B cell (primary cell): ENCODE data around the gene AVEN. TPM values are rescaled to one million over a fixed set of nuclear protein-coding genes. Genes with fewer than 3 reads are reported as not detected.

ENCODE experiments used
- ATAC-seq: fragments of 200-7000 bp; cut with Tn5 transposase; one replicate; pipeline ENCODE4 v1.10.0; 2021; ENCODE audit warnings: low read depth, mild to moderate bottlenecking, moderate number of reproducible peaks, moderate library complexity
- CTCF ChIA-PET: fragments of 350-600 bp; sonication (Branson Sonifier 250); formaldehyde crosslinking; loops from one replicate; lab custom pipeline; 2021; ENCODE audit warnings: antibody characterized with exemption, inconsistent platforms; lab: Charles Lee
- POLR2A ChIA-PET: fragments of 350-600 bp; sonication (Branson Sonifier 250); formaldehyde crosslinking; loops from one replicate; lab custom pipeline; 2021; ENCODE audit warnings: antibody characterized with exemption; lab: Charles Lee
- DNase-seq: peaks from one replicate; pipeline ENCODE4 v3.0.0; 2013
- H2AFZ ChIP-seq: 2 replicates; pipeline ENCODE4 v1.6.1; 2012; ENCODE audit warnings: mild to moderate bottlenecking, low read depth, low read length; ENCODE audit not compliant: insufficient read depth, poor library complexity, severe bottlenecking
- H3K27ac ChIP-seq, 2 donors: 1 replicate in 1 of 2; 2 replicates in 1 of 2; pipeline ENCODE4 v1.5.1; 2012 to 2013; ENCODE audit warnings: low read length in 2 of 2, mild to moderate bottlenecking in 2 of 2, moderate library complexity in 1 of 2
- H3K27me3 ChIP-seq, 4 experiments: fragments of 200-600 bp in 1 of 4; sonication (generic) in 1 of 4; replicated peaks in 1 of 4; 1 replicate in 2 of 4; 2 replicates in 2 of 4; pipeline versions ENCODE4 v1.6.1 to v1.7.0; 2013 to 2016; ENCODE audit warnings: low read length in 3 of 4, mild to moderate bottlenecking in 2 of 4, mixed read lengths in 1 of 4, moderate library complexity in 1 of 4; ENCODE audit not compliant: insufficient read depth in 4 of 4, control insufficient read depth in 3 of 4; ENCODE audit errors: control extremely low read depth in 1 of 4
- H3K36me3 ChIP-seq, 2 experiments: replicated peaks in 1 of 2; 1 replicate in 1 of 2; 2 replicates in 1 of 2; pipeline versions ENCODE4 v1.6.1 to v1.7.1; 2013; ENCODE audit warnings: low read length in 1 of 2; ENCODE audit not compliant: insufficient read depth in 2 of 2, control insufficient read depth in 1 of 2; ENCODE audit errors: control extremely low read depth in 1 of 2, extremely low read depth in 1 of 2
- H3K4me1 ChIP-seq, 2 donors: fragments of 200-600 bp in 1 of 2; sonication (generic) in 1 of 2; 1 replicate in 1 of 2; 2 replicates in 1 of 2; pipeline versions ENCODE4 v1.5.1 to v1.6.1; 2013 to 2017; ENCODE audit warnings: low read length in 2 of 2; ENCODE audit not compliant: control insufficient read depth in 2 of 2, insufficient read depth in 2 of 2
- H3K4me2 ChIP-seq: replicated peaks from 2 replicates; pipeline ENCODE3; 2012; ENCODE audit warnings: mild to moderate bottlenecking, low read depth, low read length; ENCODE audit not compliant: poor library complexity, severe bottlenecking
- H3K4me3 ChIP-seq, 5 experiments: fragments of 200-600 bp in 1 of 5; sonication (generic) in 1 of 5; 1 replicate in 3 of 5; 2 replicates in 2 of 5; pipeline versions ENCODE4 v1.5.1 to v1.7.0; 2011 to 2016; ENCODE audit warnings: low read length in 4 of 5, mild to moderate bottlenecking in 4 of 5, low read depth in 2 of 5, control low read depth in 1 of 5, moderate library complexity in 1 of 5; ENCODE audit not compliant: insufficient read depth in 1 of 5; ENCODE audit errors: control extremely low read depth in 1 of 5, extremely low read depth in 1 of 5
- H3K79me2 ChIP-seq: fragments of 200-600 bp; sonication (generic); one replicate; pipeline ENCODE4 v1.6.0; 2016; ENCODE audit warnings: low read length; ENCODE audit not compliant: control insufficient read depth, insufficient read depth
- H3K9ac ChIP-seq: fragments of 200-600 bp; sonication (generic); 2 replicates; pipeline ENCODE4 v1.6.1; 2017; ENCODE audit warnings: mild to moderate bottlenecking, low read length, moderate library complexity
- H3K9me3 ChIP-seq, 3 donors: one replicate each; pipeline versions ENCODE4 v1.6.1 to v1.7.1; 2013; ENCODE audit warnings: low read length in 2 of 3; ENCODE audit not compliant: control insufficient read depth in 2 of 3, insufficient read depth in 1 of 3; ENCODE audit errors: control extremely low read depth in 1 of 3
- H4K20me1 ChIP-seq: 2 replicates; pipeline ENCODE4 v1.6.0; 2012; ENCODE audit warnings: mild to moderate bottlenecking, low read length; ENCODE audit not compliant: insufficient read depth, control insufficient read depth, poor library complexity, severe bottlenecking
- H3K27ac Mint-ChIP-seq: one replicate; pipeline ENCODE4 v1.8.0; 2021; ENCODE audit warnings: mixed read lengths
- H3K27me3 Mint-ChIP-seq: one replicate; pipeline ENCODE4 v1.8.0; 2021; ENCODE audit warnings: mixed read lengths
- H3K4me1 Mint-ChIP-seq: one replicate; pipeline ENCODE4 v1.8.0; 2021; ENCODE audit warnings: mixed read lengths
- H3K4me3 Mint-ChIP-seq: one replicate; pipeline ENCODE4 v1.8.0; 2021; ENCODE audit warnings: mixed read lengths
- H3K9me3 Mint-ChIP-seq: one replicate; pipeline ENCODE4 v1.8.0; 2022; ENCODE audit warnings: mixed read lengths; ENCODE audit not compliant: insufficient read depth
- EZH2 ChIP-seq: IDR thresholded peaks from 2 replicates; pipeline ENCODE4 v1.6.1; 2012; ENCODE audit warnings: borderline replicate concordance, low read depth, mild to moderate bottlenecking, moderate library complexity, low read length; ENCODE audit not compliant: insufficient read depth, poor library complexity, severe bottlenecking
- WGBS: methylation state at CpG from one replicate; pipeline ENCODE4 v1.1.5; 2013; ENCODE audit warnings: missing lambda C conversion rate; ENCODE audit not compliant: insufficient coverage; 5-methylcytosine and 5-hydroxymethylcytosine counted together
- intact Hi-C: fragments of 100-400 bp; cut with micrococcal nuclease; formaldehyde crosslinking; loops from one replicate; pipeline ENCODE4 v1.10.0; 2022
- polyA plus RNA-seq: library from polyadenylated mRNA; depleted of rRNA; stranded (reverse); fragments of >200 nt; gene quantifications from 2 replicates; pipeline ENCODE4 v1.2.3, GENCODE V29; 2012
- total RNA-seq, 2 donors: library from RNA; stranded (reverse); fragments of 120-200 nt in 1 of 2; gene quantifications; 1 replicate in 1 of 2; 2 replicates in 1 of 2; pipeline versions ENCODE4 v1.2.3 to v1.2.4, GENCODE V29; 2013 to 2022
- TF ChIP-seq, protein P1 (sequence below): fragments of 200-600 bp; IDR thresholded peaks from one replicate; pipeline ENCODE4 v1.8.0; 2022; ENCODE audit warnings: antibody characterized with exemption, mild to moderate bottlenecking

The AVEN gene
- total and polyA plus RNA-seq, 2 donors (not counting 1 experiment from before 2014, with no cell fraction given) = 1.8 to 8.2 TPM

DNA sequence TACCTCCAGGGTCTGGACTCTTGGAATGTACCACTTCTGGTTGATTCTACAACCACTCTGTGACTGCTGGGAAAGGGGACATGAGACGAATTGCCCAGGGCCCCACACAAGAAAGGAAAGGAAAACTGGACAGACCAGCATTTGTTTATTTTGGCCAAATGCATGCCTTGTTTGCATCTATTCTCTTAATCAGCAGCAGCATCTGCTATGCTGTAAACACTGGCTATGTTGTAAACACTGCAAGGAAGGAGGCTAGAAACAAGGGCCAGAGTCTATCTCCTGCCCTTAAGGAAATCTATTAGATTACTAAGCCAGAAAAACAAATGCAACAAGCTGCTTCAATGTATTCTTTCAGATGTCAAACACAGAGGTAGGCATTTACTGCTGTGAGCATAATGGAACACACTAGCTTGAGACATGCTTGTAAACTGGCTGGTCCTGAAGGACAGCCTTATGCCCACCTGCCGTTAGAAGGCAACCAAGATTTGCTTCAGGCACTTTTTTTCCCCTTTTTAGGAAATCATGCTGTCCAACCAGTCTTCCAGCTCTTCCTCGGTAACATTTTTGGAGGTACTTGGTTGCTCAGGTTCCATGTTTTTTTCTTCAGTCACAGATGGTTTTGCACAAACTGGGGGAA, 172.8 kb downstream of the AVEN start:
- intact Hi-C loops = no loop called here
- Histone ChIP-seq H3K27me3 (no peaks in the 10 kb centered on the region), H3K4me1 (no peaks in the 10 kb centered on the region), H3K4me2 (no peak overlapping the region), H3K9ac (no peak overlapping the region), H2AFZ (no peak overlapping the region), H4K20me1 (no peaks in the 10 kb centered on the region), H3K9me3 (no peaks in the 10 kb centered on the region), H3K27ac (no peak overlapping the region), H3K36me3 (no peaks in the 10 kb centered on the region), H3K79me2 (no peaks in the 10 kb centered on the region), H3K4me3 (no peak overlapping the region)
- CTCF ChIA-PET = no interaction called here
- Mint-ChIP-seq H3K4me1 (no peaks in the 10 kb centered on the region), H3K27me3 (no peaks in the 10 kb centered on the region), H3K4me3 (no peak overlapping the region), H3K27ac (no peak overlapping the region), H3K9me3 (no peaks in the 10 kb centered on the region)
- TF ChIP-seq, protein P1, sequence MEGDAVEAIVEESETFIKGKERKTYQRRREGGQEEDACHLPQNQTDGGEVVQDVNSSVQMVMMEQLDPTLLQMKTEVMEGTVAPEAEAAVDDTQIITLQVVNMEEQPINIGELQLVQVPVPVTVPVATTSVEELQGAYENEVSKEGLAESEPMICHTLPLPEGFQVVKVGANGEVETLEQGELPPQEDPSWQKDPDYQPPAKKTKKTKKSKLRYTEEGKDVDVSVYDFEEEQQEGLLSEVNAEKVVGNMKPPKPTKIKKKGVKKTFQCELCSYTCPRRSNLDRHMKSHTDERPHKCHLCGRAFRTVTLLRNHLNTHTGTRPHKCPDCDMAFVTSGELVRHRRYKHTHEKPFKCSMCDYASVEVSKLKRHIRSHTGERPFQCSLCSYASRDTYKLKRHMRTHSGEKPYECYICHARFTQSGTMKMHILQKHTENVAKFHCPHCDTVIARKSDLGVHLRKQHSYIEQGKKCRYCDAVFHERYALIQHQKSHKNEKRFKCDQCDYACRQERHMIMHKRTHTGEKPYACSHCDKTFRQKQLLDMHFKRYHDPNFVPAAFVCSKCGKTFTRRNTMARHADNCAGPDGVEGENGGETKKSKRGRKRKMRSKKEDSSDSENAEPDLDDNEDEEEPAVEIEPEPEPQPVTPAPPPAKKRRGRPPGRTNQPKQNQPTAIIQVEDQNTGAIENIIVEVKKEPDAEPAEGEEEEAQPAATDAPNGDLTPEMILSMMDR = no peak
- TF ChIP-seq EZH2 = no peak
- POLR2A ChIA-PET = no interaction called here
- WGBS = 94% methylated on average over 2 of the region's 3 CpGs
- DNase-seq (no peak), ATAC-seq (no peak)

DNA sequence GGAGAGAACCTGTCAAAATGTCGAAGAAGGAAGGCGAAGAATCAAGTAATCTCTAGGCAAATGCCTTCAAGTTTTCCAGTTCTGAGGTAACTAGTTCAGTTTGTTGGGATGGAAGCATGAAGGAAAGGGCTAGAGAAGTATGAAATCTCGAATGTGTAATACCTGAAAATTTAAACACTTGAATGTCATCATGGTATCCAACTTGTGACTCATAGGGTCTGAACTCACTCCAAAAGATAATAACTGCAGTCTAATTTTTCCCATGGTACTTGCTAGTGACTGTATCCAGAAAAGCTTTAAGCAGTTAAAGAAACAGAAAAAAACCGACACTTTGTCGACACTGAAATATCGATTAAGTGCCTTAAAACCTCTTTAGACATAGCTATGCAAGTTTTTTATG, 173.6 kb downstream of the AVEN start:
- Histone ChIP-seq H3K4me2 (no peak overlapping the region), H2AFZ (no peak overlapping the region), H3K79me2 (no peaks in the 10 kb centered on the region), H3K4me3 (no peak overlapping the region), H3K27ac (no peak overlapping the region), H4K20me1 (no peaks in the 10 kb centered on the region), H3K27me3 (no peaks in the 10 kb centered on the region), H3K9ac (no peak overlapping the region), H3K9me3 (no peaks in the 10 kb centered on the region), H3K4me1 (no peaks in the 10 kb centered on the region), H3K36me3 (no peaks in the 10 kb centered on the region)
- WGBS = 94% methylated on average over 2 of the region's 6 CpGs
- intact Hi-C loops = no loop called here
- Mint-ChIP-seq H3K9me3 (no peaks in the 10 kb centered on the region), H3K27ac (no peak overlapping the region), H3K4me1 (no peaks in the 10 kb centered on the region), H3K27me3 (no peaks in the 10 kb centered on the region), H3K4me3 (no peak overlapping the region)
- TF ChIP-seq EZH2 = no peak
- TF ChIP-seq, protein P1 = no peak
- no peak for ATAC-seq
- POLR2A ChIA-PET = no interaction called here
- CTCF ChIA-PET = no interaction called here
- DNase-seq = no peak
